Activated CD4-positive, alpha-beta T cell treated with anti-CD3 and anti-CD28 coated beads for 4 hours (primary cell): Measurements from ENCODE around the gene HPCAL1.

Experiments used
- DNase-seq, 2 donors: peaks; one replicate each; pipeline ENCODE4 v3.0.0-alpha.2; 2020

HPCAL1 gene

GRCh38 chr2:10357193-10358169 lies 54.8 kb downstream of the HPCAL1 start:
- no peak for DNase-seq

DNA sequence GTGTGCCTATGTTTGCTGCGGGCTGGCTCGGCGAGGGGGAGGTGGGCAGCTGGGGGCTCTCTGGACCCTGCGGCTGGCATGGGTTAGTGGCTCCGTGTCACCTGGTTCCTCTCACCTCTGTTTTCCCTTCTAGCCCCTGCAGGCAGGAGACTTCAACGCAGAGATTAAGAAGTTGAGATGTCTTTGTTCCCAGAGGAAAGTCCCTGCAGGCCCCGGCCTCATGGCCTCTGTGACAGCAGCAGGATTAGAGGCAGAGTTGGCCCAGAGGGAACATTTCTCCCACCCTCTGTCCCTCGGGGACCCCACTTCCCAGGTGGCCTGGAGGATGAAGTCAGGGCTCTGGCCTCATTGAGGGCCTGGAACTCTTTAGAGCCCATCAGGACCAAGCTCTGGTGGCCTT lies 56.5 kb downstream of the HPCAL1 start:
- no peak for DNase-seq

DNA sequence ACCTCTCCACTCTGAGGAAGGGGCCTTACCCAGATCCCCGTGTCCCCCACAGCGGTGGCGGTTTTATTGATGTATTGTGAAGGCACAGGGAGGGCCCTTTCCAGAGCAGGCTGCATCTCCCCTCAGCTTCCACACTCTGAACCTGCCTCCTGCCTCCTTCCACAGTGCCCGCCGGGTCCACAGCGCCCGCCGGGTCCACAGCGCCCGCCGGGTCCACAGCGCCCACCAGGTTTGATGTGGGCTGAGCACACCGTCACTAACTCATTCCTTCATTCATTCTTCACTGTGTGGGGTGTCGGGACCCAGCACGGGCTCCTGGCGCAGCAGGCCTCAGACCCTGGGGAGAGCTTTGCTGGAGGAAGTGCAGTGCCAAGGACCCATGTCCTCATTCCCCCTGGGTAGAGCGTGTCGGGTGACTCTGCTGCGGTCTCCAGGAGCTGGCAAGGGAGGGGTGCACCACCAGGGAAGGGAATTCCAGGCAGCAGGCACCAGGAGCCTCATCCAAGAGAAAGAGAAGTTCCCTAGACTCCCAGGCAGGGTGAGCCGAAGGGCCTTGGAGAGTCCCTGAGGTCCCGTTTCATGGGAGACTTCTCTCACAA lies 57.1 kb downstream of the HPCAL1 start:
- no peak for DNase-seq

DNA sequence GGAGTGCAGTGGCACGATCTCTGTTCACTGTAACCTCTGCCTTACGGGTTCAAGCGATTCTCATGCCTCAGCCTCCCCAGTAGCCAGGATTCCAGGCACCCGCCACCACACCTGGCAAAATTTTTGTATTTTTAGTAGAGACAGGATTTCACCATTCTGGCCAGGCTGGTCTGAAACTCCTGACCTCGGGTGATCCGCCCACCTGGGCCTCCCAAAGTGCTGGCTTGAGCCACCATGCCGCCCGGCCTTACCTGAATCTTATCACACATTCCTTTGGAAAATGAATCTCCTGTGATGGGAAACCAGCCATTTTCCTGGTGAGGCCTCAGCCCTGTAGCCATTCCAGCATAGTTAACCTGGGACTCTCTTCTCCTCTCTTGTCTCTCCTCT lies 57.8 kb downstream of the HPCAL1 start:
- no peak for DNase-seq

DNA sequence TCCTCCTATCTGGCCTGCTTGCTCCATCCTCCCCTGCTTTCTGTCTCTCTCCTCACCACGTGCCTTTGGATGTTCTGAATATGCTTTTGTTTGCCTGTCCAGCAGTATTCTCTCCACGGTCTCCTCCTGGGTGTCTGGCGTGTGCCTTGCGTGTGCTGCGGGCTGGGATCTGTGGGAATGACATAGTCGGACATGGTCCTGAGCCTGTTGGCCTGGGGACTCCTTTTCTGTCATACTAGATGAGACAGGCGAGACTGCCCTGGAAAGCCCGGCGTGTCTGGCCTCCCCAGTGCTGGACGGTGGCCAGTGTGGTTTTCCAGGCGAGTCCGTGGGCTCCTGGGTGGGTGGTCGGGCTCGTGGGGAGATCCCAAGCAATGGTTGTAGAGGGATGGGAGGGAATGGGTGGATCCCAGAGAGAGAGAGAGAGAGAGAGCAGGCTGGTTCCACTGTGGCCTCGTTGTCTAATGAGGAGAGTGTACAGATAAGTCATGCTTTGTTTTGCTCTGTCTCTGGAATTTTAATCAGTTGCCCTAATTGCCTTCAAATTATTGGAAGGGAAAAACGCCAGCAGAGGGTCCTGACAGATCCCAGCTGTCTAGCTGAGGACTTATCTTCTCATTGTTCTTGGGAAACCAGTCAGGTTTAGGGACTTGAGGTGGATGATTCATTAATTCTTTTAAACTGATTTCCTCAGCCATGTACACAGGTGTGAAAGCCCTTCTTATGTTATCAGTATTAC lies 58.3 kb downstream of the HPCAL1 start:
- no peak for DNase-seq

DNA sequence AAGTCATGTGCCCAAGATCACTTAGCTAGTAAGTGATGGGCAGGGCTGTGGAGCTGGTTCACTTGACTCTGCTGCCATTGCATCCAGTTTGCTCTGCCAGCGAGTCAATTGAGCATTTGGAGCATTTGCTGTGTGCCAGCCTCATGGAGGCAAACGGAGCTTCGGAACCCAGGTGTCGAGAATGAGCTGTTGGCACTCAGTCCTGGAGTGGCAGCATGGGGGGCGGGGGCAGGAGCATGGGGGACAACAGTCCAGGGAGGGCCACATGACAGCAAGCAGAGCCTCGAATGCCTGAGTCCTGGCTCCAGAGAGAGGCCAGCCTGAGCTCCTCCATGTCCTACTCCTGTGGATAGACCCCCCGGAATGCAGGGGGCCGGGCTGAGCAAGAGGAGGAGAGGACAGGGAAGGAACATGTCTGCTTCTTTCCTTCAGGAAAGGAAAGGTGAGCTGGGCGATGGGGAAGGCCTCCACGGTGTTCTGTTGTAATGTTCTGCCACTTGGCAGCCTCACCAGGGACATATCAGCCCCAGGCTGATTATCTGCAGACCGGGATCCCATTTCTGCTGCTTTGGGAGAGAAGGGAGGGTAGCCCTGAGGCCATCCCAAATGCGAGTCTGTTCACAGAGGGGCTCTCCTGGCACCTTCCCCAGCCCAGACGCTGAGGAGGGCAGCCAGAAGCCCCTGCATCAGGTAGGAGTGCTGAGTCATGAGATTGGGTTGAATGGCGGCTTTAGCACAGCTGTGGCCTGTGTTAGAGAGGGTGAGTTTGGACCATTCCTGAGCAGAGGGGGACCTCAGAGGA lies 59.6 kb downstream of the HPCAL1 start:
- no peak for DNase-seq

DNA sequence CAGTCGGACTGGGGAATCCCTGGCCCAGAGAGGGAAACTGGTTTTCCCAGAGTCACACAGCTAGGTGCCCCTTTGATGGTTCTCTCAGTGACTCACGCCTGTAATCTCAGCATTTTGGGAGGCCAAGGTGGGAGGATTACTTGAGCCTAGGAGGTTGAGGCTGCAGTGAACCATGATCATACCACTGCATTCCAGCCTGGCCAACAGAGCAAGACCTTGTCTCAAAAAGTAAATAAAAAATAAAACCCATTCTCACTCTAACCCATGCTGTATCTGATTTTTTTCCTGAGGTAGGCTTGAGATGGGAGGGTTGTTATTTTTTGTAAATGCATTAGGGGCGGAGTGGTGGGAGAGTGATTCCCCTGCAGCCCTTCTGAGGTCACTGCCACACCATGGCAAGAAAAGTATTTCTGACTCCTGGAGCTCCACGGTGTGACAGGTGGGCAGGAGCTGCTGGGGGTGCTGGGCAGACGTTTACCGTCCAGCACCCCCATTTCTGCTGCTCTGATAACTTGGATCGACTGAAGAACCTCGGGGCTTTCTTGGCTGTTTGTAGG lies 60.3 kb downstream of the HPCAL1 start:
- DNase-seq = no peak

- DNase-seq = no peak
Observed at GRCh38 chr2:10363861-10364610, 61.3 kb downstream of the HPCAL1 start.

GRCh38 chr2:10365412-10365811 lies 62.7 kb downstream of the HPCAL1 start:
- no peak for DNase-seq

DNA sequence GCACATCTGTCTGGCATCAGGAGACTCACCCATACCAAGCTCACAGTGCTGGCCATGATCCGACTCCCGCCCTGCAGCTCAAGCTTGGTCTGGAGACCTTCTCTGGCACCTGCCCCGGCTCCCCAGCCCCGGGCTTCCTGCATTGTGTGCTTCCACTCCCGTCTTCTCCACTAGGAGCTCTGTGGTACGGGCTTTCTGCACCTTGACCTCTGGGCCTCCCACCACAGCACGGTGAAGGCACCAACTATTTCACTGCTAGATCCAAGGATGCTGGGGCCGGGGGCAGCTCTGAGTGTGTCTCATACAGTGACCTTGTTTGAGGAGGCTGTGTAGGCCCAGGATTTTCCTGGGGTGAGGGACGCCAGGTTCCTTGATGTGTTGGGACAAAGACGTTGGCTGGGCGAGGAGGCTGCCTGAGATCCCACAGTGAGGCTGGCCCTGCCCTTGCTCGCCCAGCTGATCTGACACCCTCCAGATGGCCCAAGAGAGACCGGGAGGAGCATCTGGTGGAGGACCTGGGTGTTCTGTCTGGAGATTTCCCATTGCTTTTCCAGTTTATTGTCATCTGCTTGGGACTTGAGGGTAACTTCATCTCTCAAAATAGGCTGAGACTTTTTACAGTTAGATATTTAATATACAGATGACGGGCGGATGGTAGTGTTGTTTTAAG lies 64.0 kb downstream of the HPCAL1 start:
- DNase-seq = no peak

DNA sequence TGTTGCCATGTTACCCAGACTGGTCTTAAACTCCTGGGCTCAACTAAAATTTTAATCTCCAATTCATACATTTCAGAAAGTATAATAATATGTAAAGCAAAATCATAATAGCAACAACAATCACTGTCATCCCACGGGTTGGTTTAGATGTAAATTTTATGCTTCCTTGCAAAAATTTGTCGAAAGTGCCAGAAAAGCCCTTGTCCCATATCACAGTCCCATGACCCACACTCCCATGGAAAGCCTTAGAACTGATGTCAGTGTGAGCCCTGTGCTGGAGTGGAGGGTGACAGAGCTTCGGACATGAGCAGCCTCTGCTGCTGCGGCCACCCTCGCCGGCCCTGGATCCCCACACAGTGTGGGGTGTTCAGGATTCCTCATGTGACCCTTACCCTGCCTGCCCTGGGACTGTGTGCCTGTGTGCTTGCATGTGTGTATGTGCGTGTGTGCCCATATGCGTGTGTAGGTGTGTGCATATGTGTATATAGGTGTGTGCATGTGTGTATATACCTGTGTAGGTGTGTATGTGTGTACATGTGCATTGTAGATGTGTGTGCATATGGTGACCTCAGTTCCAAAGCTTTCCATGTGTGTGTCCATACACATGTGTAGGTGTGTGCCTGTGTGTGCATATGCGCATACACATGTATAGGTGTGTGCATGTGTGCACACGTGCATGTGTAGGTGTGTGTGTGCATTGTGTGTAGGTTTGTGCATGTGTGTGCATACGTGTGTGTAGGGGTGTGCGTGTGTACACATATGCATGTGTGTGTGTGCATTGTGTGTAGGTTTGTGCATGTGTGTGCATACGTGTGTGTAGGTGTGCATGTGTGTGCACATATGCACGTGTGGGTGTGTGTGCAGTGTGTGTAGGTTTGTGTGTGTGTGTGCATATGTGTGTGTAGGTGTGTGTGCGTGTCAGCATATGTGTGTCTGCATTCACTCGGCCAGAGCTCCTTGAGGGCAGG lies 65.1 kb downstream of the HPCAL1 start:
- DNase-seq = no peak

GRCh38 chr2:10368491-10369231 lies 66.0 kb downstream of the HPCAL1 start:
- no peak for DNase-seq

GRCh38 chr2:10369269-10370255 lies 66.9 kb downstream of the HPCAL1 start:
- DNase-seq = no peak

GRCh38 chr2:10370390-10370789 lies 67.7 kb downstream of the HPCAL1 start:
- DNase-seq = no peak

DNA sequence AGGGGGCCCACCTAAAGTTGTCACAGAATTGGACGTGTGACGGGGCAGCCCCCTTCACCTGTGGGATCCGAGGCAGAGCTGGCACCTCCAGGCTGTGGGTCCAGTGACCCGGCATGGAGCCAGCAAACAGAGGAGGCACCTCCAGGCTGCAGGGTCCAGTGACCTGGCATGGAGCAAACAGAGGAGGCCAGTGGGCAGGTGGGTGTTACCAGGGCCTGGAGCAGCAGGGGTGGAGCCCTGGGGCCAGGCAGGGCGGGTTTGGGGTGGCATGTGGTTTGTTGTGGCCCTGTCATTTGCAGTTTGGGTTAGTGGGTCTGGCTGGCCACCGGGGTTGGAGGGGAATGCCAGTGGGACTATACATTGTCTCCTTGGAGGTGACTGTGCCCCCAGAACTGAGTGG lies 68.2 kb downstream of the HPCAL1 start:
- DNase-seq = no peak

DNA sequence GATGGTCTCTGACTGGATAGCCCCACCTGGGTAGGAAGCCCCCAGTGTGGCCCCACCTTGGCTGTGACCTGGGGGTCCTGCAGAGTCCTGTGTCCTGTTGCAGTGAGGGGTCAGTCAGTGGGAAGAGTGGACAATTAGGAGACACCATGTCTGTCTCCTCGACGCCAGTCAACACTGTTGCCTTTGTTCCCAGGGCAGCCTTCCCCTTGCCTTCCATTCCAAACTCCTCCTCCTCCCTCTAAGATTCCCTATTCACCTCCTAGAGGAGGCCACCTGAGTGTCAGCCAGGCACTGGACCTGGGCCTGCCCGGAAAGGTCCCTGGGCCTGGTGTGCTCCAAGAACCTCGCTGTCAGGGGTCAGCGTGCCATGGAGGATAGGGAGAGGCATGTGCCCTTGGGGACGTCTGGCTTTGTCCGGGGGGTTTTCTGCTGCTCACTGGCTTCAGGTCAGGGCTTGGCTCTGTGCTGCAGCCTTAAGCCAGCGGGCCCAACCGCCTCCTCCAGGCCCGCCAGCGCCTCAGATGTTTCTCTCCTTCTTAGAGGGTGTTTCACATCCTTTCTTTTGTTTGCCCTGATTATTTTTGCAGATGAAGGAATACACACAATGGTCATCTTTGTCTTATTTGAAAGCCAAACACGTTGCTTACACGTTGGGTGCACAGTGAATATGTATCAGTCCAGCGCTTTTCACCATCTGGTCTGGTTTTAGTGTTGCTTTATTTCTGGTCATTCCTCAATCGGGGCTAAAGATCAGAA lies 68.9 kb downstream of the HPCAL1 start:
- no peak for DNase-seq
